ENCODE data around the gene ACOT7. TPM values are rescaled to one million over a fixed set of nuclear protein-coding genes. Genes with fewer than 3 reads are reported as not detected.

The ACOT7 gene
- total RNA-seq, 2 donors from 2014 or later: 16.9 to 24.9 TPM

DNA sequence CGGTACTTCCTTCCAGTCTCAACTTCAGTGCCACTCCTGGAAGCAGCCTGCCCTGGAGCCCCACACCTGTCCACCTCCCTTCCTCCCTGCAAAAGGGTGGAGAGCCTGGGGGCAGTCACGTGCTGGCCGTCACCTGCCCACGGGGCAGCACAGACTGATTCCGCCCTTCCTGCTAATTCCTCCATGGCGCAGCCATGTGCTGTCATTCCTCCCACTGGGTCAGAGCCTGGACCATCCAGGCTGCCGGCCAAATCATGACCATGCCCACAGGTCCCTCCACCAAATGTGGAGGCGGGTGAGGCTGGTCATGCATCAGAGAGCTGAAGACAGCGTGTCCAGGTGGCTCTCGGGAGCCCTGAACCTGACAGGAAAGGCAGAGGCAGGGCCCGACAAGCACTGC lies 108.2 kb downstream of the ACOT7 start:
- 96% methylated on average over 8 of the region's 11 CpGs for WGBS
- Histone ChIP-seq H3K4me3 (no peak overlapping the region), H3K36me3 (no peaks in the 10 kb centered on the region), H3K27me3 (replicated peaks; ENCODE audit: insufficient read depth) (no peaks in the 10 kb centered on the region), H3K9me3 (no peaks in the 10 kb centered on the region), H3K27ac (no peak overlapping the region), H3K4me1 (replicated peaks) (no peaks in the 10 kb centered on the region)
- intact Hi-C loops (cut with DNase I): no loop called here
- no peak for TF ChIP-seq POLR2A (IDR thresholded peaks at IDR 0.05)
- DNase-seq (ENCODE audit: low spot score): no peak

DNA sequence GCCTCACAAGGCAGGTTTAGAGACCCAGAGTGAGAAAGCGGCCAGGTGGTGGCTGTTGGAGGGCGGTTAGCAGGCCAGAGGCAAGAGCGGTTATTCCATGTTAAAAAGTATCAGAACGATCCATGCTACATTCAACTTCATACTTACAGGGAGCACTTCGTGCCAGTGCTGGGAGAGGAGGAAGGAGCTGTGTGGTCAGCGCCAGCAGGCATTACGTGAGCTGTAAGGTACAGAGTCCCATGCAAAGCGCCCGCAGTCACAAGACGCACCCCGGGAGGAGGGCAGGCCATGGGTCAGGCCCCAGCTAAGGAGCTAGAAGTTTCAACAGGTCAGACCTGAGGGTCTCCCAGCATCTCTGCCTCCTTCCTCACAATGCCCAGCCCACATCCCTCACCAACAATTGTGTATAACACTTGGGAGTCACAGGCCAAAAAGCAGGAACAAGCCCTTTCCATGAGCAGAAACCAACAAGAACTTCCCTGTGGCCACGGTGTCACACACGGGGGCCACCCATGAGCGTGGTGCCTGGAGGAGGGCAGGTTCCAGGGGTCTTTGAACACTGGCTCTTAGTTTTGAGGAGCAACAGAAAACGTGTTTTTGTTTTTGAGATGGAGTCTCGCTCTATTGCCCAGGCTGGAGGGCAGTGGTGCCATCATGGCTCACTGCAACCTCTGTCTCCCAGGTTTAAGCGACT lies 110.8 kb downstream of the ACOT7 start:
- no peaks in the 10 kb centered on the region for H3K27me3 ChIP-seq (replicated peaks; ENCODE audit: insufficient read depth)
- intact Hi-C loops (cut with DNase I): no loop called here
- DNase-seq (ENCODE audit: low spot score): no peak
- no peaks in the 10 kb centered on the region for H3K9me3 ChIP-seq
- TF ChIP-seq, protein P1, sequence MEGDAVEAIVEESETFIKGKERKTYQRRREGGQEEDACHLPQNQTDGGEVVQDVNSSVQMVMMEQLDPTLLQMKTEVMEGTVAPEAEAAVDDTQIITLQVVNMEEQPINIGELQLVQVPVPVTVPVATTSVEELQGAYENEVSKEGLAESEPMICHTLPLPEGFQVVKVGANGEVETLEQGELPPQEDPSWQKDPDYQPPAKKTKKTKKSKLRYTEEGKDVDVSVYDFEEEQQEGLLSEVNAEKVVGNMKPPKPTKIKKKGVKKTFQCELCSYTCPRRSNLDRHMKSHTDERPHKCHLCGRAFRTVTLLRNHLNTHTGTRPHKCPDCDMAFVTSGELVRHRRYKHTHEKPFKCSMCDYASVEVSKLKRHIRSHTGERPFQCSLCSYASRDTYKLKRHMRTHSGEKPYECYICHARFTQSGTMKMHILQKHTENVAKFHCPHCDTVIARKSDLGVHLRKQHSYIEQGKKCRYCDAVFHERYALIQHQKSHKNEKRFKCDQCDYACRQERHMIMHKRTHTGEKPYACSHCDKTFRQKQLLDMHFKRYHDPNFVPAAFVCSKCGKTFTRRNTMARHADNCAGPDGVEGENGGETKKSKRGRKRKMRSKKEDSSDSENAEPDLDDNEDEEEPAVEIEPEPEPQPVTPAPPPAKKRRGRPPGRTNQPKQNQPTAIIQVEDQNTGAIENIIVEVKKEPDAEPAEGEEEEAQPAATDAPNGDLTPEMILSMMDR (IDR thresholded peaks at IDR 0.05): no peak
- TF ChIP-seq POLR2AphosphoS5 (IDR thresholded peaks at IDR 0.05) (no peak), POLR2A (IDR thresholded peaks at IDR 0.05) (no peak)
- H3K36me3 ChIP-seq: no peaks in the 10 kb centered on the region
- no peaks in the 10 kb centered on the region for H3K4me1 ChIP-seq (replicated peaks)
- H3K4me3 ChIP-seq: no peak overlapping the region
- 95% methylated on average over 17 of the region's 17 CpGs for WGBS
- H3K27ac ChIP-seq: no peak overlapping the region

DNA sequence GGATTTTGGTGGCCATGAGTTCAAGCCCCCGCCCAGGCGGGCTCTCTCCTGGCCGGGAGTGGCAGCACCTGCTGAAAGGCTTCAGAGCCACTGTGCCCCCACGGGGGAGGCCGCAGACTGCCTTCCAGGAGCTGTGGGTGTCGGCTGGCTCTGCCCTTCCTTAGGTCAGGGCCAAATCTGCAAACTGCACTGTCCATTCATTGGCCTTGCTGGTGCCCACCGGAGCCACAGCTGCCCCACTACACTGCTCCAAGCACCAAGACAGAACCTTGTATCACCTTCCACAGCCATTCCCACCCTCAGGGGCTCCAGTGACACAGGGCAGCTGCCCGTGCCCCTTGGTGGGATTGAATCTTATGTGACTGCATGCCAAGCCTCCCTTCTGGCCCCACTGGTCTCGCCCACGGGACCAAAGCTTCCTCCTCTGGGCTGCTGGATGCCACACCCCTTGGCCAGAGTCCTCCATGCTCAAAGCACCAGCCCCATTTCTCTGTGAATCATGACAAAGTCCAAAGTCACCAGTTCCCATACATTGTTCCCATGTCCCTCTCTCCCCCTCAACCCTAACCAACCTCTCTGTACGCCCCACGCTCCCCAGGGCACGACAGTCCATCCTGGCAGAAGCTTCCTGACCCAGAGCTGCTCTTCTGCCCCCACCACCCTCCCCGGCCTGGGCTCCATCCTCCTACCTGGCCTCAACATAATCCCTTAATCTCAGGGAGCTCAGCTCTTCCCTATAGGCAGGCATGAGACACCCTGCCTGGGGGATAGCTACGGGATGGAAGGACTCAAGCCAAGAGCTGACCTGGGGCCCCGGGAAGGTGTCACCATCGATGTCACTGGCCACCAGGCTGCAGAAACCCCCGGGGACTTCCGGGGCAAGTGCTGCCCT lies 111.8 kb downstream of the ACOT7 start:
- DNase-seq (ENCODE audit: low spot score): no peak
- Histone ChIP-seq H3K27ac (no peak overlapping the region), H3K4me3 (no peak overlapping the region), H3K9me3 (no peaks in the 10 kb centered on the region), H3K4me1 (replicated peaks) (no peaks in the 10 kb centered on the region), H3K27me3 (replicated peaks; ENCODE audit: insufficient read depth) (no peaks in the 10 kb centered on the region), H3K36me3 (no peaks in the 10 kb centered on the region)
- intact Hi-C loops (cut with DNase I): no loop called here
- WGBS: 86% methylated on average over 19 of the region's 19 CpGs
- TF ChIP-seq, protein P1 (IDR thresholded peaks at IDR 0.05): no peak
- TF ChIP-seq POLR2AphosphoS5 (IDR thresholded peaks at IDR 0.05) (no peak), POLR2A (IDR thresholded peaks at IDR 0.05) (no peak)

DNA sequence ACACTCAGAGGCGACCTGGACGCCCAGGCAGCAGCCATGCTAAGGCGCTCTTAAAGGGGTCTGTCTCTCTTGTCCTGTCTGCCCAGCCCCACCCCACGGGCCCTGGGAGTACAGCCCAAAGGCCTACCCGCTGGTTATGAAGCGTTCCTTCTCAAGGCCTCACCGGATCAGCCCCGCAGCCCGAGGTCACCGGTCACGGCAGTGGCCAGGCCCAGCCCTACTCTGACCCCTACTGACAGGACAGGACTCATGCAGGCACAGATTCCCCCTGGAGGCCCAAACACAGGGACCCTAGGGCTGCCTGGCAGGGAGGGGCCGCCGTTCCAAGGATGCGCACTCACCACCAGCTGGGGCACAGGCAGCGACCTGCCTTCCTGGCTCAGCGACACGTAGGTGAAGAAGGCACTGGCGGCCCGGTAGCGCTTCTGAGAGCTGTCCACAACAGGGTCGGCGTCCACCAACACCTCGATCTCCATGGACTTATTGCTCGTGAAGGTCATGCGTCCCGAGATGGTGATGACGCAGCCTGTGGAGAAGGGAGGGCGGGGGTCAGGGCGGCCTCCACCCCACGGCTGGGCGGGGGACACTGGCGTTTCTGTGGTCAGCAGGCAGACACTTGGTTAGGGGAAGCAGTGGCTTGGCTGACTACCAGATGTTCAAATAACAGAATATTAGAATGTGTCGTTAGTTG lies 112.7 kb downstream of the ACOT7 start:
- H3K9me3 ChIP-seq: no peaks in the 10 kb centered on the region
- H3K27ac ChIP-seq: no peak overlapping the region
- 84% methylated on average over 32 of the region's 33 CpGs for WGBS
- DNase-seq (ENCODE audit: low spot score): no peak
- H3K36me3 ChIP-seq: no peaks in the 10 kb centered on the region
- intact Hi-C loops (cut with DNase I): no loop called here
- no peaks in the 10 kb centered on the region for H3K4me1 ChIP-seq (replicated peaks)
- H3K4me3 ChIP-seq: no peak overlapping the region
- TF ChIP-seq POLR2A (IDR thresholded peaks at IDR 0.05) (no peak), POLR2AphosphoS5 (IDR thresholded peaks at IDR 0.05) (no peak)
- TF ChIP-seq, protein P1 (IDR thresholded peaks at IDR 0.05): peak in 1 of 4 experiments; percentile 13
- no peaks in the 10 kb centered on the region for H3K27me3 ChIP-seq (replicated peaks; ENCODE audit: insufficient read depth)

Measured in prostate gland (tissue), 2 donors.